Left lung (tissue), 10 donors: Measurements from ENCODE around the gene NAPEPLD. TPM values are rescaled to one million over a fixed set of nuclear protein-coding genes. Genes with fewer than 3 reads are reported as not detected.

Experiments
- ATAC-seq: fragments of 200-7000 bp; cut with Tn5 transposase; one replicate; pipeline ENCODE4 v1.9.1; 2020; ENCODE audit warnings: moderate library complexity
- DNase-seq, 4 donors: peaks; one replicate each; pipeline ENCODE4 v3.0.0-alpha.2; 2013 to 2020
- H3K27ac ChIP-seq, 2 donors: fragments of 200-600 bp; sonication (generic) in 1 of 2; one replicate each; pipeline versions ENCODE4 v1.5.0 to v1.8.0; 2020 to 2021
- H3K27me3 ChIP-seq, 2 donors: fragments of 200-600 bp; sonication (generic) in 1 of 2; one replicate each; pipeline versions ENCODE4 v1.5.0 to v1.8.0; 2020 to 2021
- H3K36me3 ChIP-seq, 2 donors: fragments of 200-600 bp; sonication (generic) in 1 of 2; one replicate each; pipeline versions ENCODE4 v1.5.0 to v1.8.0; 2020 to 2021
- H3K4me1 ChIP-seq, 2 donors: fragments of 200-600 bp; one replicate each; pipeline ENCODE4 v1.8.0; 2021
- H3K4me3 ChIP-seq, 2 donors: fragments of 200-600 bp; sonication (generic) in 1 of 2; one replicate each; pipeline versions ENCODE4 v1.5.0 to v1.8.0; 2020 to 2021; ENCODE audit warnings: mild to moderate bottlenecking in 1 of 2
- H3K9me3 ChIP-seq, 2 donors: fragments of 200-600 bp; sonication (generic) in 1 of 2; one replicate each; pipeline versions ENCODE4 v1.5.0 to v1.8.0; 2020 to 2021
- intact Hi-C, 2 donors: fragments of 100-400 bp; cut with DNase I; formaldehyde crosslinking; loops; one replicate each; pipeline versions ENCODE4 v1.11.2 to v1.14.2; 2022
- polyA plus RNA-seq, 6 donors: library from polyadenylated mRNA; unstranded; fragments of 120-200 nt; gene quantifications; one replicate each; pipeline ENCODE4 v1.2.1, GENCODE V29; 2013; ENCODE audit not compliant: insufficient read length in 6 of 6
- total RNA-seq, 2 donors: library from RNA; stranded (reverse); fragmentation: NEBNext Ultra II Directional; extraction: Animal tissue kit (Norgen Biotek cat#: 25700); gene quantifications; one replicate each; pipeline ENCODE4 v1.2.1, GENCODE V29; 2021
- TF ChIP-seq, protein P1 (sequence below), 2 donors: fragments of 200-600 bp; sonication (generic) in 1 of 2; IDR thresholded peaks; one replicate each; pipeline versions ENCODE4 v1.5.0 to v1.8.0; 2021; ENCODE audit warnings: antibody characterized with exemption in 2 of 2
- donor health status: DM: no; HTN: yes; CAD: no.
- donor health status: DM: no; HTN: no; CAD: no.

NAPEPLD gene
- total and polyA plus RNA-seq, 8 donors = 15.9 to 37.7 (median 30.5) TPM

DNA sequence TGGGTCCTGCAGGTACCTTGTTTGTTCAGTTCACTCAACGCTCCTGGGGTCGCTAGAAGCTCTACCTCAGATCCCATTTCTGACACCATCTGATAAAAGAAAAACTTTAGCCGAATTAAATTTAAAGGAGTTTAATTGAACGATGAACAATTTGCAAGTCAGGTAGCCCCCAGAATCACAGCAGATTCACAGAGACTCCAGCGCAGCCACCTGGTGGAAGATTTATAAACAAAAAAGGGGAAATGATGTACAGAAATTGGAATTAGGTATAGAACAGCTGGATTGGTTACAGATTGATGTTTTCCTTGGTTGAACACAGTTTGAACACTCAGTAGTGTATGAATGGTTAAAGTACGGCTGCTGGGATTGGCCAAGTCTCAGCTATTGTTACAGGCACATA is 97.4 kb downstream of the NAPEPLD start:
- H3K4me3 ChIP-seq = no peak overlapping the region
- TF ChIP-seq, protein P1, sequence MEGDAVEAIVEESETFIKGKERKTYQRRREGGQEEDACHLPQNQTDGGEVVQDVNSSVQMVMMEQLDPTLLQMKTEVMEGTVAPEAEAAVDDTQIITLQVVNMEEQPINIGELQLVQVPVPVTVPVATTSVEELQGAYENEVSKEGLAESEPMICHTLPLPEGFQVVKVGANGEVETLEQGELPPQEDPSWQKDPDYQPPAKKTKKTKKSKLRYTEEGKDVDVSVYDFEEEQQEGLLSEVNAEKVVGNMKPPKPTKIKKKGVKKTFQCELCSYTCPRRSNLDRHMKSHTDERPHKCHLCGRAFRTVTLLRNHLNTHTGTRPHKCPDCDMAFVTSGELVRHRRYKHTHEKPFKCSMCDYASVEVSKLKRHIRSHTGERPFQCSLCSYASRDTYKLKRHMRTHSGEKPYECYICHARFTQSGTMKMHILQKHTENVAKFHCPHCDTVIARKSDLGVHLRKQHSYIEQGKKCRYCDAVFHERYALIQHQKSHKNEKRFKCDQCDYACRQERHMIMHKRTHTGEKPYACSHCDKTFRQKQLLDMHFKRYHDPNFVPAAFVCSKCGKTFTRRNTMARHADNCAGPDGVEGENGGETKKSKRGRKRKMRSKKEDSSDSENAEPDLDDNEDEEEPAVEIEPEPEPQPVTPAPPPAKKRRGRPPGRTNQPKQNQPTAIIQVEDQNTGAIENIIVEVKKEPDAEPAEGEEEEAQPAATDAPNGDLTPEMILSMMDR (IDR thresholded peaks at IDR 0.05) = no peak
- no peaks in the 10 kb centered on the region for H3K27me3 ChIP-seq
- no peak overlapping the region for H3K27ac ChIP-seq
- ATAC-seq (no peak), DNase-seq (no peak)
- intact Hi-C loops = no loop called here
- no peaks in the 10 kb centered on the region for H3K4me1 ChIP-seq
- no peaks in the 10 kb centered on the region for H3K36me3 ChIP-seq
- peaks cover 0 to 13% of the 10 kb centered on the region in 2 donors for H3K9me3 ChIP-seq

Other genes with a start within 250 kb of the NAPEPLD start
- gene LRRC17, start 236.1 kb downstream of the NAPEPLD start, total RNA-seq = 10 to 100 TPM in 1 of 2 donors, 1 to 10 TPM in 1; 8.7 to 22.9 TPM
- 100 to 1,000 TPM; 179 to 252 (median 234) TPM for gene LRRC17, start 236.1 kb downstream of the NAPEPLD start, polyA plus RNA-seq
- gene FBXL13, start 74.3 kb downstream of the NAPEPLD start, total RNA-seq = 1 to 10 TPM; 2.2 to 2.8 TPM
- gene FBXL13, start 74.3 kb downstream of the NAPEPLD start, polyA plus RNA-seq = 1 to 10 TPM; 4.5 to 5.7 (median 4.8) TPM
- gene ARMC10, start 74.0 kb downstream of the NAPEPLD start, total RNA-seq = 10 to 100 TPM; 40.2 to 43.9 TPM
- 10 to 100 TPM; 43.7 to 60.3 (median 54.9) TPM for gene ARMC10, start 74.0 kb downstream of the NAPEPLD start, polyA plus RNA-seq
- 10 to 100 TPM; 44.5 to 47.0 TPM for gene PMPCB, start 148.3 kb upstream of the NAPEPLD start, total RNA-seq
- gene PMPCB, start 148.3 kb upstream of the NAPEPLD start, polyA plus RNA-seq = 100 to 1,000 TPM in 2 of 6 donors, 10 to 100 TPM in 4; 81.6 to 104 (median 87.6) TPM
- 10 to 100 TPM; 12.9 to 20.4 TPM for gene DNAJC2, start 195.7 kb upstream of the NAPEPLD start, total RNA-seq
- gene DNAJC2, start 195.7 kb upstream of the NAPEPLD start, polyA plus RNA-seq = 10 to 100 TPM; 47.9 to 56.2 (median 49.9) TPM
- gene PSMC2, start 198.5 kb upstream of the NAPEPLD start, total RNA-seq = 100 to 1,000 TPM in 1 of 2 donors, 10 to 100 TPM in 1; 98.1 to 136 TPM
- gene PSMC2, start 198.5 kb upstream of the NAPEPLD start, polyA plus RNA-seq = 100 to 1,000 TPM in 1 of 6 donors, 10 to 100 TPM in 5; 90.4 to 101 (median 95.2) TPM